HG03103 (cell line): ENCODE results near the gene DCLRE1A.
"Not testable (repeated sequence)": the region's sequence is repeated elsewhere in the genome, so short reads cannot be mapped to it uniquely, and the experiment has no call there.

ENCODE experiments used
- ATAC-seq: cut with Tn5 transposase; IDR thresholded peaks from one replicate; pipeline ENCODE4 v1.9.1; 2021; ENCODE audit warnings: low read depth; ENCODE audit not compliant: unreplicated experiment

DCLRE1A gene

DNA sequence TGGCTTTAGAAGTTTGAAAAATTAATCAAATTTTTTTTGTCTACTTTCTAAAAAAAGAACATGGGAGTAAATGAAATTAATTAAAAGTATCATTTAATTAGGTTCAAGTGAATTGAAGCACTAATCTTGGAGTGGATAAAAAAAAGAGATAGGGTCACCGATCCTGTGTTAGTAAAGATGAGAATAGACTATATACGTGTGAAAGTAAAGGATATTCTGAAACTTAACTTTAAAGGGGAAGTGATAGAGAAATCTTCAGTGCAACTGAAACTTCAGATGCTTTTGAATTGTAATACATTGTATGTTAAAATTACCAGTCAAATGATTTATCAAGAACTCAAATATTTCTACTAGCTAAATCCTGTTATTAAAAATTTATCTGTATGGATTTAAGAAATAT is 5.4 kb upstream of the DCLRE1A start:
- no peak for ATAC-seq

GRCh38 chr10:113858541-113858940 is 4.7 kb upstream of the DCLRE1A start:
- no peak for ATAC-seq

GRCh38 chr10:113857210-113857609 is 3.3 kb upstream of the DCLRE1A start:
- ATAC-seq: no peak

- ATAC-seq: no peak
These were observed 2.7 kb upstream of the DCLRE1A start for GRCh38 chr10:113856563-113856962.

- peak; percentile 25 for ATAC-seq
These were observed 1.1 kb upstream of the DCLRE1A start for GRCh38 chr10:113854761-113855588.

DNA sequence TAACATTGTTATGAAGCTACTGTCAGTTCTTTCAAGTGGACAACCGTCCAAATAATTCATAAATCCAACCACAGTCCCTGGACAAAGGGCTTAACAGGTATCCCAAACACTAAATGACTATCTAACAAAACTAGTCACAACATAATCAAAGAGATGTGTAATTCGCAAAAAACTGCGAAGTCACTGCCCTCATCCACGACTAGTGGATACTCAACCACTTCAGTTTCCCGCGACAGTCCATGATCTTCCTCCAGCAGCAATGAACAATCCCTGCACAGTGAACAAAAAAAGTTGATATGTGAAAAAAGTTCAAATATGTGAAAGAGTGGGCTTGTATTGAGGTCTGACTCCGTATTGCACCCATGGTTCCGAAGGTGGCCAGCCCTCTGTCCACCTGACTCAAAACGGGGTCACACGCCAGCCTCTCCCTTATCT is 287 bp downstream of the DCLRE1A start:
- no peak for ATAC-seq

GRCh38 chr10:113849946-113850345 is 3.9 kb downstream of the DCLRE1A start:
- ATAC-seq: no peak

DNA sequence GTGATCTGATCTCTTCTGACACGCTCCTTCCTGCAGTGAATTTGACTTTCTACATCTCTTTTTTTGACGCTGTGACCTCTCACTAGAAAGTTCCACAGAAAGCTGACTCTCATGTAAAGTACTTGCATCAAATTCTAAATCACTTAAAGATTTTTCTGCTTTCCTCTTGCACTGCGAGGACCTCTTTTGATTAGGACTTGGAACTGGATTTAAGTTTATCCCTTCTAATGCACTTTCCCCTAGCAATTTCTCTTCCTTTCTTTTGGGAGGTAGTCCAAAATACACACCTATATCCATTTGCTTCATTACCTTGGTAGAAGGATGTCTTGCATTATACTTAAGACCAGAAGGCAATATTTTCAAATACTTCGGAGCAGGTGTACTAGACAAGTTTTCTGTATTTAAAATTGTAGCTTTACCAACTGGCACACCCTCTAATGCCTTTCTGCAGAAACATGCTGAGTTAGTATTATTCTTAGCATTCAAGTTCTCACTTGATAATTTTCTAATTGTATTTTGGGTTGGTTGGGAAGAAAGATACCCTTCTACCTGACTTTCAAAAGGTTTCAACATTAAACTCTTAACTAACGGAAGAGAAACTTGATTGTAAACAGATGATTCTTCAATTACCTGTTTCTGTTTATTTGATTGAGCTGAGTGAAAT is 4.6 kb downstream of the DCLRE1A start:
- no peak for ATAC-seq

- no peak for ATAC-seq
These were observed 7.8 kb downstream of the DCLRE1A start for GRCh38 chr10:113846036-113846435.

DNA sequence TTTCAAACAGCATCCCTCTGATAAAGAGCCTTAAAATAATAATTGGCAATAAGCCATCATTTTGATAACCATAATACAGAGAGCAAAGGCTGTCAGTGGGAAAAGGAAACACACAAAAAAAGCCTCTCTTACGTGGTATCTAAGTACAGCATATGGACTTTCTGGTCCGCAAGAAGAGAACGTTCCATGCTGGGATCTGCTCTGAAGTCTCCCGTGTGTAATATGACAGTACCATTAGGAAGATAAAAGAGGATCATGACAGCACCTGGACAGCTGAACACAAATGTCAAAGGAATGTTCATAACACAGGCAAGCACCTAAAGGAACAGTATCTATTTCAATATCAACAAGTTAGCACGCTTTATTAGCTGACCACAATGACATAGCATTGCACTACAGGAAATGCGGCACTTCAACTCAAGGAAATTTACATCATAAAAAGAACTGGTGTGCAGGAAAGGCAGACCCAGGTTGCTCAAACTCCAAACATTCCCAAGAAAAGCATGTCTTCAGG is 9.9 kb downstream of the DCLRE1A start:
- no peak for ATAC-seq

DNA sequence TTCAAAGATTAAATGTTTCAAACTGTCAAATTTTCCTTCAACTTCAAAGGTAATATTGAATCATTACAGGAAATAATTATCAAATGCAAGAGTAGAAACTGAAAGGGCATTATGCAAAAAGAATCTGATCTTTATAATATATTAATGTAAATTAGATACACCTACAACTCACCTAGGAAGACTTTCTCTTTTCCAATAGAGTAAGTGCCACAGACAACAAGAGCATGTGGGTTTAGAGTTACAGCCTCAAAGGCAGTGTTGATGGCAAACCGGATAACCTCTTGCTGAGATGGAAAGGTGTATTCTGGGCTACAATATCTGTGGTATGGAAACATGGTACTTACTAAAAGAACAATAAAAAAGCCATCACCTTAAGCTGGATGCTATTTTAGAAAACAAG is 11.7 kb downstream of the DCLRE1A start:
- ATAC-seq: no peak

- ATAC-seq: not testable (repeated sequence)
These were observed 25.3 kb downstream of the DCLRE1A start for GRCh38 chr10:113828567-113828966.

GRCh38 chr10:113825791-113826190 is 28.1 kb downstream of the DCLRE1A start:
- no peak for ATAC-seq

DNA sequence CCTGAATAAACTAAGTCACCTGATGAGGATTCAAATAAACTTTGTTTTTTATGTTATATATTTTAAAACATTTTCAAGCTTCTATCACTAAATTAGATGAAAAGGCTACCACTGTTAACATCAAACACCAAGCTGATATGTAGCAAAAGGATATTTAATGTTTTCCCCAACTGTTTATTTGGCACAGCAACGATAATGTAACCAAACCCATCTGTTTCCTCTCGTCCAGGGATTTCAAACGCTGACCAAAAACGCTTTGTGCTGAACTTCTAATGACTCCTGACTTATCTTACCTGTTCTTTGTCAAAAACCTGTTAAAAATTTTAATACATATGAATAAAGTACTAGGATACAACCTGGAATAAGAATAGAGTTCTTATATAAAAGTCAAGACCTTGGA is 30.5 kb downstream of the DCLRE1A start:
- no peak for ATAC-seq

DNA sequence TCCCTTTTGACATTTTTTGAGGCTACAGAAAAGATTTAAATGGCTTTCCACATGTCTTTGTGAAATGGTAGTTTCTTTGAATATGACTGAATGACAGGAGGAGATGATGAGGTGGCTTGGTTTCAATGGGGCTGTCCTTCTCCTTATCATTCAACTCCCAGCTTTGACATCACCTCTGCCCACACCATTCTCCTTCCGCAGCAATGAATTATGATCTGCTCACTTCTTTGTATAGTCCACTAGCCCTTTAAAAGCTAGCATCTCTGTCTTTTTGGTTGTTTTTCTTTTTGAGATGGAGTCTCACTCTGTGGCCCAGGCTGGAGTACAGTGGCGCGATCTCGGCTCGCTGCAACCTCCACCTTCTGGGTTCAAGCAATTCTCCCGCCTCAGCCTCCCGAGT is 31.7 kb downstream of the DCLRE1A start:
- no peak for ATAC-seq

DNA sequence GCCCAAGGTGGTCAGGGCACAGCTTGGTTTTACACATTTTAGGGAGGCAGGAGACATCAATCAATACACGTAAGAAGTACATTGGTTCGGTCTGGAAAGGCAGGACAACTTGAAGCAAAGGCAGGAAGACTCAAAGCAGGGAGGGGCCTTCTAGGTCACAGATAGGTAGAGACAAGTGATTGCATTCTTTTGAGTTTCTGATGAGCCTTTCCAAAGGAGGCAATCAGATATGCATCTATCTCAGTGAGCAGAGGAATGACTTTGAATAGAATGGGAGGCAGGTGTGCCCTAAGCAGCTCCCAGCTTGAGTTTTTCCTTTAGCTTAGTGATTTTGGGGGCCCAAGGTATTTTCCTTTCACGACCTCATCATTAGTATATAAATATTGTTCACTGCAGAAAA is 32.6 kb downstream of the DCLRE1A start:
- not testable (repeated sequence) for ATAC-seq

GRCh38 chr10:113820507-113820906 is 33.4 kb downstream of the DCLRE1A start:
- ATAC-seq: no peak

- ATAC-seq: no peak
These were observed 33.9 kb downstream of the DCLRE1A start for GRCh38 chr10:113819989-113820388.

DNA sequence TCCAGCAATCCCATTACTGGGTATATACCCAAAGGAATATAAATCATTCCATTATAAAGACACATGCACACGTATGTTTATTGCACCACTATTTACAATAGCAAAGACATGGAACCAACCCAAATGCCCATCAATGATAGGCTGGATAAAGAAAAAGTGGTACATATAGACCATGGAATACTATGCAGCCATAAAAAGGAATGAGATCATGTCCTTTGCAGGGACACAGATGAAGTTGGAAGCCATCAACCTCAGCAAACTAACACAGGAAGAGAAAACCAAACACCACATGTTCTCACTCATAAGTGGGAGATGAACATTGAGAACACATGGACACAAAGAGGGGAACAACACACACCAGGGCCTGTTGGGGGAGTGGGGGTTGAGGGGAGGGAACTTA is 39.2 kb downstream of the DCLRE1A start:
- not testable (repeated sequence) for ATAC-seq

GRCh38 chr10:113808168-113808567 is 45.7 kb downstream of the DCLRE1A start:
- ATAC-seq: no peak

DNA sequence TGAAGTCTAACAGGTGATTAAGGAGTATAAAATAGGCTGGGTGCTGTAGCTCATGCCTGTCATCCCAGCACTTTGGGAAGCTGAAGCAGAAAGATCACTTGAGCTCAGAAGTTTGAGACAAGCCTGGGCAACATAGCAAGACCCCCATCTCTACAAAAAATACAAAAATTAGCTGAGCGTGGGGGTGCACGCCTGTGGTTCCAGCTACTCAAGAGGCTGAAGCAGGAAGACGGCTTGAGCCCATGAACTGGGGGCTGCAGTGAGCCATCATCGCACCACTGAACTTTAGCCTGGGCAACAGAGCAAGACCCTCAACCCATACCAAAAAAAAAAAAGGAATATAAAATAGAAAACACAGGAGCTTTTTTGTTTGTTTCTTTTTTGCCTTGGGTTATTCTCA is 47.4 kb downstream of the DCLRE1A start:
- no peak for ATAC-seq

- no peak for ATAC-seq
These were observed 50.9 kb downstream of the DCLRE1A start for GRCh38 chr10:113802997-113803396.
